Measurements from ENCODE around the gene KIAA1586.
"Not testable (repeated sequence)": the region's sequence is repeated elsewhere in the genome, so short reads cannot be mapped to it uniquely, and the experiment has no call there.

The KIAA1586 gene

GRCh38 chr6:57047257-57047585 lies 728 bp downstream of the KIAA1586 start:
- DNase-seq: not testable (repeated sequence)

GRCh38 chr6:57047859-57048258 lies 1.4 kb downstream of the KIAA1586 start:
- DNase-seq: not testable (repeated sequence)

GRCh38 chr6:57048577-57048976 lies 2.1 kb downstream of the KIAA1586 start:
- no peak for DNase-seq

- DNase-seq: no peak
These were observed 17.4 kb downstream of the KIAA1586 start for GRCh38 chr6:57063847-57064246.

GRCh38 chr6:57064809-57065208 lies 18.3 kb downstream of the KIAA1586 start:
- no peak for DNase-seq

GRCh38 chr6:57068061-57068460 lies 21.6 kb downstream of the KIAA1586 start:
- no peak for DNase-seq

- no peak for DNase-seq
These were observed 22.7 kb downstream of the KIAA1586 start for GRCh38 chr6:57069228-57069627.

- DNase-seq: no peak
These were observed 23.4 kb downstream of the KIAA1586 start for GRCh38 chr6:57069920-57070331.

- DNase-seq: no peak
These were observed 25.6 kb downstream of the KIAA1586 start for GRCh38 chr6:57072108-57072507.

GRCh38 chr6:57074383-57074782 lies 27.9 kb downstream of the KIAA1586 start:
- DNase-seq: no peak

- no peak for DNase-seq
These were observed 28.6 kb downstream of the KIAA1586 start for GRCh38 chr6:57075092-57075491.

- DNase-seq: no peak
These were observed 32.2 kb downstream of the KIAA1586 start for GRCh38 chr6:57078531-57079207.

- no peak for DNase-seq
These were observed 39.0 kb downstream of the KIAA1586 start for GRCh38 chr6:57085471-57085870.

GRCh38 chr6:57086843-57087242 lies 40.4 kb downstream of the KIAA1586 start:
- DNase-seq: no peak

GRCh38 chr6:57087916-57088315 lies 41.4 kb downstream of the KIAA1586 start:
- DNase-seq: no peak

GRCh38 chr6:57089265-57089664 lies 42.8 kb downstream of the KIAA1586 start:
- DNase-seq: peak in 1 of 3 experiments; percentile 40

- peak; percentile 96 to 99 (median 97) for DNase-seq
These were observed 43.4 kb downstream of the KIAA1586 start, which contains the start of gene ZNF451 for GRCh38 chr6:57089687-57090457. TSS of gene ZNF451 (plus strand) at chr6:57090188. CDS start at chr6:57090254, 66 bp downstream.

- not testable (repeated sequence) for DNase-seq
These were observed 44.1 kb downstream of the KIAA1586 start for GRCh38 chr6:57090458-57091067.

- DNase-seq: not testable (repeated sequence)
These were observed 44.9 kb downstream of the KIAA1586 start for GRCh38 chr6:57091375-57091774.

GRCh38 chr6:57094689-57095088 lies 48.2 kb downstream of the KIAA1586 start:
- no peak for DNase-seq

GRCh38 chr6:57097596-57097995 lies 51.1 kb downstream of the KIAA1586 start:
- DNase-seq: no peak

GRCh38 chr6:57102976-57103375 lies 56.5 kb downstream of the KIAA1586 start:
- no peak for DNase-seq

- DNase-seq: no peak
These were observed 57.8 kb downstream of the KIAA1586 start for GRCh38 chr6:57104336-57104735.

Measured in NCI-H1417 (cell line).